T-helper 1 cell treated with Interleukin-12 subunit alpha and Interleukin-12 subunit beta and Interleukin-4 antibody, amounts not matched to agents 30 μg/mL and 1 μg/mL, for 36 hours (primary cell): ENCODE measurements around the gene OTUD1.

Experiments
- H3K27ac Mint-ChIP-seq: one replicate; pipeline ENCODE4 v1.8.0; 2021; ENCODE audit warnings: mild to moderate bottlenecking, mixed read lengths
- H3K27me3 Mint-ChIP-seq: one replicate; pipeline ENCODE4 v1.8.0; 2021; ENCODE audit warnings: low read depth, mixed read lengths
- H3K36me3 Mint-ChIP-seq: one replicate; pipeline ENCODE4 v1.8.0; 2021; ENCODE audit warnings: low read depth, mixed read lengths
- H3K4me1 Mint-ChIP-seq: one replicate; pipeline ENCODE4 v1.8.0; 2021; ENCODE audit warnings: low read depth, mixed read lengths
- H3K4me3 Mint-ChIP-seq: one replicate; pipeline ENCODE4 v1.8.0; 2021; ENCODE audit warnings: mild to moderate bottlenecking, moderate library complexity, mixed read lengths
- H3K9me3 Mint-ChIP-seq: one replicate; pipeline ENCODE4 v1.8.0; 2021; ENCODE audit warnings: mixed read lengths

Gene OTUD1

DNA sequence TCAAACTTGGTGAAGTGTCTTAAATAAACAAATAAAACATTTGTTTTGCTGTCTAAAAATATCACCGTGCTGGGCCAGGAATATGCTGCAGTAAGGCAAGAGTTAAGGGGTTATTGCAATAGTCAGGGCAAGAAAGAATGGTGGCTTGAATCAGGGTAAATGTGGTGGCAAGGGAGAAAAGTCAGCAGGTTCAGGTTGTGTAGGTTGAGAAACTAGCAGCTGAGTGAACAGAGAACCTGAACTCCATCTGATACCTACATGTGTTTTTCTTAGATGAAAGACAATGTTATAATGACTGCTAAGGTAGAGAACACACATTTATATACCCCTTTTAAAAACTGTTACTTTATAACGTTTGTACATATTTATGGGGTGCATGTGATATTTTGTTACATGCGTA is 28.7 kb downstream of the OTUD1 start:
- no peaks in the 10 kb centered on the region for H3K9me3 Mint-ChIP-seq
- H3K4me1 Mint-ChIP-seq = peaks cover 2% of the 10 kb centered on the region
- H3K27me3 Mint-ChIP-seq = peaks cover 19% of the 10 kb centered on the region
- H3K27ac Mint-ChIP-seq = no peak overlapping the region
- H3K36me3 Mint-ChIP-seq = no peaks in the 10 kb centered on the region
- H3K4me3 Mint-ChIP-seq = no peak overlapping the region

DNA sequence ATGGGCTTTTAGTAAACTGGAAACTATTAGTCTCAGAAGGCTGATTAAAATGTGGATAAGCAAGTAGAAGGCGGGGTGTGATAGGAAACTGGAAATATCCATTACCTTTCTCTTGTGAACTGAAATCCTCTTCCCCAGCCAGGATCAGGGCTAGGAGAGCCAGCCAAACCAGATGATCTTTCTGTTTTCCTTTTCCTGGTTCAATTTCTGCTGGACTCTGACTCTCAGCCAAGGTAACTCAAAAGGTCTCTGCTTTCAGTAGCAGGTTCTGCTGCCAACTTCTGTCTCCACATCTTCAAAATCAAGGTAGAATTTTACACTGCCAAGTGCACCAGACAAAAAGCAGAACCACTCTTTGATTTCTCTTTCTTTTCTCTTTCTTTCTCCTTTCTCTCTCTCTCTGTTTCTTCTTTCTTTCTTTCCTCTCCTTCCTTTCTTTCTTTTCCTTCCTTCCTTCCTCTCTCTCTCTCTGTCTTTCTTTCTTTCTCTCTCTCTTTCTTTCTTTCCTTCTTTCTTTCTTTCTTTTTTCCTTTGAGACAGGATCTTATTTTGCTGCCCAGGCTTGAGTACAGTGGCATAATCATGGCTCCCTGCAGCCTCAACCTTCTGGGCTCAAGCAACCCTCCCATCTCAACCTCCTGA is 30.8 kb downstream of the OTUD1 start:
- peaks cover 2% of the 10 kb centered on the region for H3K4me1 Mint-ChIP-seq
- peaks cover 19% of the 10 kb centered on the region for H3K27me3 Mint-ChIP-seq
- no peak overlapping the region for H3K27ac Mint-ChIP-seq
- H3K36me3 Mint-ChIP-seq = no peaks in the 10 kb centered on the region
- H3K4me3 Mint-ChIP-seq = no peak overlapping the region
- no peaks in the 10 kb centered on the region for H3K9me3 Mint-ChIP-seq

DNA sequence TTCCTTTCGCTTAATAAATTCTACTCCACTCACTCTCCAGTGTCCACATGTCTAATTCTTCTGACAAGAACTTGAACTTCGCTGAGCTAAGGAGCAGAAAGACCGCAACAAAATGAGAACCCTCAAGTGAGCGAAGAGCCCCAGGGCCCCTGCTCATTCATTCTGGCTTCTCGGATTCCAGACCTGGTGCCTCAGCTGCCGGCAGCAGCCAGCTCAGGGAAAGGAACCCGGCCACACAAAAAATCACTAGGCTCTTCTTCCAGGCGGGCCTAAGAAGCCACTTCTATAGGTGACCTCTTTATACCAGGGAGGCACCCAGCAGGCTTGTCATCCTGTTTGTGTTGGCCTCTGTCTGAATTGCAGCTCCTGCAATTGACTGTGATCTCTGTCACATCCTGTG is 33.3 kb downstream of the OTUD1 start:
- peaks cover 2% of the 10 kb centered on the region for H3K4me1 Mint-ChIP-seq

DNA sequence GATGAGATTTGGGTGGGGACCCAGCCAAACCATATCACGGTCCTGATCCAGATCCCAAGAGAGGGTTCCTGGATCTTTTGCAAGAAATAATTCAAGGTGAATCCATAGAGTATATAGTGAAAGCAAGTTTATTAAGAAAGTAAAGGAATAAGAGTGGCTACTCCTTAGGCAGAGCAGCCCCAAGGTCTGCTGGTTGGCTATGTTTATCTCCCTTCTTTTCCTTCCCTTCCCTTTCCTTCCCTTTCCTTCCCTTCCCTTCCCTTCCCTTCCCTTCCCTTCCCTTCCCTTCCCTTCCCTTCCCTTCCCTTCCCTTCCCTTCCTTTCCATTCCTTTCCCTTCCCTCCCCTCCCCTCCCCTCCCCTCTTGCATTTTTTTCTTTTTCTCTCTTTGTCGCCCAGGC is 35.2 kb downstream of the OTUD1 start:
- no peaks in the 10 kb centered on the region for H3K9me3 Mint-ChIP-seq
- no peak overlapping the region for H3K4me3 Mint-ChIP-seq
- H3K27me3 Mint-ChIP-seq = peaks cover 13% of the 10 kb centered on the region
- no peaks in the 10 kb centered on the region for H3K36me3 Mint-ChIP-seq
- peaks cover 2% of the 10 kb centered on the region for H3K4me1 Mint-ChIP-seq
- H3K27ac Mint-ChIP-seq = no peak overlapping the region

More for the DNA sequence above, 33.3 kb downstream of the OTUD1 start:
- Mint-ChIP-seq H3K36me3 (no peaks in the 10 kb centered on the region), H3K27me3 (peaks cover 19% of the 10 kb centered on the region), H3K27ac (no peak overlapping the region), H3K4me3 (no peak overlapping the region), H3K9me3 (no peaks in the 10 kb centered on the region)

DNA sequence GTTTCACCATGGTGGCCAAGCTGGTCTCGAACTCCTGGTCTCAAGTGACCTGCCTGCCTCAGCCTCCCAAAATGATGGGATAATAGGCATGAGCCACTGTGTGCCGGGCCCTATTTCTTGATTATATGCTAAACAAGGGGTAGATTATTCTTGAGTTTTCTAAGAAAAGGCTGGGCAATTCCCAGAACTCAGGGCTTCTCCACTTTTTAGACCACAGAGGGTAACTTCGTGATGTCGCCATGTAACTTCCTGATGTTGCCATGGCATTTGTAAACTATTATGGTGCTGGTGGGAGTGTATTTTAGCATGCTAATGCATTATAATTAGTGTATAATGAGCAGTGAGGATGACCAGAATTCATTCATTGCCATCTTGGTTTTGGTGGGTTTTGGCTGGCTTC is 35.8 kb downstream of the OTUD1 start:
- Mint-ChIP-seq H3K36me3 (no peaks in the 10 kb centered on the region), H3K27me3 (peaks cover 15% of the 10 kb centered on the region), H3K4me3 (no peak overlapping the region)

DNA sequence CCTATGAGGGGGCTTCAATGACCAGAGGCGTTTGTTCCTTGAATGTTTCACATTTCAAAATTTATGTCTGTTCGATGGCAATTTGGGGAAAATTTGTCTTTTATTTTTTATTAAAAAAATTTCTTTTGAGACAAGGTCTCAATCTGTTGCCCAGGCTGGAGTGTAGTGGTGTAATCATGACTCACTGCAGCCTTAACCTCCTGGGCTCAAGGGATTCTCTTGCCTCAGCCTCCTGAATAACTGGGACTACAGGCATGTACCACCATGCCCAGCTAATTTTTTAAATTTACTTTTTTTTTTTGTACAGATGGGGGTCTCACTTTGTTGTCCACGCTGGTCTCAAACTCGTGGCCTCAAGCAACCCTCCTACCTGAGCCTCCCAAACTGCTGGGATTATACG is 39.7 kb downstream of the OTUD1 start:
- Mint-ChIP-seq H3K4me1 (no peaks in the 10 kb centered on the region), H3K27ac (no peak overlapping the region), H3K36me3 (no peaks in the 10 kb centered on the region), H3K27me3 (peaks cover 3% of the 10 kb centered on the region), H3K9me3 (no peaks in the 10 kb centered on the region), H3K4me3 (no peak overlapping the region)

More for the DNA sequence above, 35.8 kb downstream of the OTUD1 start:
- H3K9me3 Mint-ChIP-seq = no peaks in the 10 kb centered on the region
- H3K4me1 Mint-ChIP-seq = peaks cover 2% of the 10 kb centered on the region
- H3K27ac Mint-ChIP-seq = no peak overlapping the region

DNA sequence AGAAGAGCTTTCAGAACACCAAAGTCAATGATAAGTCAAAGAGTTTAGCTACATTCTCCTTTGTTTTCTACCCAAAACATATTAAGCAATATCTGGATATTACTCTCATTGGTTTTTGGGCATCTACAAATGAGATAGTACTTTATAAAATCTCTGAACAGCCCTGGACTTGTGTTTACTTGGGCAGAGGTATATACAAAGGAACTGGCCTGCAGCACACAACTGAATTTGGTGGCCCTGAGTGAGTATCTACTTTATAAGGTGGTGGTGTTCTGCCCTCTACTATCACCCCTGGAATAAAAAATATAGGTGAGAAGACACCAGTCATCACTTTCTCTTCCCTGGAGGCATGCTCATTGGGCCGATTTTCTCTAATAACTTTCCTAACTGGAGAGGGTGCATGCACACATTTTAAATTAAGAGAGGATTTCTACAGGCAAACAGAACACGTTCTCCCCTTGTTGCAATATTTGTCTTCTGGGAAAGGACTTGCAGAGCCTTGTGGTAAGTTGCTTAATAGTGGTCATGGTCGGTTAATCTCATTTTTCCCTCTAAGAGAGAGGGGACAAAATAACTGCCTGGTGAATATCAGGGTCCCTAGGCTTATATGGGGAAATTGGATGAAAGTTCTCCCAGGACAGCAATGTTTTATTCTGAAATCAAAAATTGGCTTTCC is 41.1 kb downstream of the OTUD1 start:
- Mint-ChIP-seq H3K4me1 (no peaks in the 10 kb centered on the region), H3K9me3 (no peaks in the 10 kb centered on the region), H3K27ac (no peak overlapping the region), H3K4me3 (no peak overlapping the region), H3K36me3 (no peaks in the 10 kb centered on the region), H3K27me3 (peaks cover 3% of the 10 kb centered on the region)

DNA sequence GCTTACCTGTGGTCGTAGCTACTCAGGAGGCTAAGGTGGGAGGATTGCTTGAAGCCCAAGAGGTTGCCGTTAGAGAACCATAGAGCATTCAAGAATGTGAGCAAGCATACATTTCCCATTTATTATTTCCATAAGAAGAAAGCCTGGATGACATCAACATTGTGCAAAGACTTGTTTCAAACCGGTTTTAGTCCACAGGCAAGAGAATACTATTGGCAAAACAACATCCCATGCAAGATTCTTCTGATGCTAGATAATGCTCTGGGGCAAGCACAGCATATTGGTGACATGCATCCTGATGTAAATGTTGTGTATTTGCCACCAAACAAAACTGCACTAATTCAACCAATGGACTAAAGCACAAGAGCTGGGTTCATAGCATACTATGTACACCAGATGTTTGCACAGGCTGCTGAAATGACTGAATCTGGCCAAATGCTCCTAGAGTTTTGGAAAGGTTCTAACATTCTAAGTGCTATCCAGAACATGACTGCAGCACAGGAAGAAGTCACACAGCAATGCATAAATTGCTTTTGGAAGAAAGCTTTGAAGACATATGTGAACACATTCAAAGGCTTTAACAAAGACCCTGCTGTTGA is 42.6 kb downstream of the OTUD1 start:
- Mint-ChIP-seq H3K27ac (no peak overlapping the region), H3K27me3 (peaks cover 3% of the 10 kb centered on the region), H3K4me3 (no peak overlapping the region)

DNA sequence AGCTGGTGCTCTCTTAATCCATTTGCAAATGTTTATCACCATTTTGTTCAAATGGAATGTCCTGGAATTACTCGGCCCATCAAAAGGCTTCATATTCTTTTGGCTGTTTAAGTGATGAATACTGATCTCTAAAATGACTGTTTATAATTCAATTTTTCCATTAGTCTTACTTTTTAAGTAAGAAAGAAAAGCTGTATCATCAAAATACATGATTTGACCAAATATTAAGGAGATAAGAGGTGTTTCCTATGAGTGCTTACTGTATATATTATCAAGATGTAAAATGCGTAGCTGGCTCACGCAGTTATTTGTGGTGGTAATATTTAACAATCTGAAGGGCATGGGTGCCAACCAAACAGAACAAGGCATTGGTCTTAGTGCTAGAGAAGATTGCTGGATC is 51.2 kb downstream of the OTUD1 start:
- no peak overlapping the region for H3K4me3 Mint-ChIP-seq
- H3K27ac Mint-ChIP-seq = no peak overlapping the region
- H3K9me3 Mint-ChIP-seq = no peaks in the 10 kb centered on the region
- no peaks in the 10 kb centered on the region for H3K4me1 Mint-ChIP-seq
- H3K27me3 Mint-ChIP-seq = peaks cover 8% of the 10 kb centered on the region
- H3K36me3 Mint-ChIP-seq = no peaks in the 10 kb centered on the region

More for the DNA sequence above, 42.6 kb downstream of the OTUD1 start:
- H3K4me1 Mint-ChIP-seq = no peaks in the 10 kb centered on the region
- no peaks in the 10 kb centered on the region for H3K9me3 Mint-ChIP-seq
- H3K36me3 Mint-ChIP-seq = no peaks in the 10 kb centered on the region
